GM21576 (cell line): ENCODE measurements around the gene ACBD6.
"Not testable (repeated sequence)": the region's sequence is repeated elsewhere in the genome, so short reads cannot be mapped to it uniquely, and the experiment has no call there.

Experiments
- ATAC-seq: cut with Tn5 transposase; IDR thresholded peaks from one replicate; pipeline ENCODE4 v1.9.1; 2021; ENCODE audit warnings: mild to moderate bottlenecking, moderate library complexity; ENCODE audit not compliant: unreplicated experiment

The ACBD6 gene

GRCh38 chr1:180421614-180422013 lies 80.8 kb downstream of the ACBD6 start:
- ATAC-seq = no peak

- not testable (repeated sequence) for ATAC-seq
Observed at GRCh38 chr1:180421145-180421544, 81.2 kb downstream of the ACBD6 start.

- no peak for ATAC-seq
Observed at GRCh38 chr1:180415985-180416633, 86.3 kb downstream of the ACBD6 start.

GRCh38 chr1:180415236-180415848 lies 87.0 kb downstream of the ACBD6 start:
- ATAC-seq = no peak

GRCh38 chr1:180412583-180412982 lies 89.8 kb downstream of the ACBD6 start:
- ATAC-seq = no peak

GRCh38 chr1:180408128-180408527 lies 94.2 kb downstream of the ACBD6 start:
- ATAC-seq = not testable (repeated sequence)

- no peak for ATAC-seq
Observed at GRCh38 chr1:180407051-180407450, 95.3 kb downstream of the ACBD6 start.

- no peak for ATAC-seq
Observed at GRCh38 chr1:180402551-180402950, 99.8 kb downstream of the ACBD6 start.

GRCh38 chr1:180402001-180402400 lies 100.4 kb downstream of the ACBD6 start:
- no peak for ATAC-seq

GRCh38 chr1:180397175-180397574 lies 105.2 kb downstream of the ACBD6 start:
- no peak for ATAC-seq

- no peak for ATAC-seq
Observed at GRCh38 chr1:180392427-180393145, 109.8 kb downstream of the ACBD6 start.

- no peak for ATAC-seq
Observed at GRCh38 chr1:180392020-180392419, 110.4 kb downstream of the ACBD6 start.

- no peak for ATAC-seq
Observed at GRCh38 chr1:180387413-180387812, 115.0 kb downstream of the ACBD6 start.

- no peak for ATAC-seq
Observed at GRCh38 chr1:180386745-180387367, 115.5 kb downstream of the ACBD6 start.

GRCh38 chr1:180385144-180385543 lies 117.2 kb downstream of the ACBD6 start:
- ATAC-seq = no peak

- ATAC-seq = no peak
Observed at GRCh38 chr1:180384286-180385005, 117.9 kb downstream of the ACBD6 start.

- no peak for ATAC-seq
Observed at GRCh38 chr1:180382326-180383115, 119.9 kb downstream of the ACBD6 start.

GRCh38 chr1:180381184-180381580 lies 121.2 kb downstream of the ACBD6 start:
- ATAC-seq = no peak

- ATAC-seq = no peak
Observed at GRCh38 chr1:180380259-180381183, 121.9 kb downstream of the ACBD6 start.
